ENCODE results near the gene MSRB1. TPM values are rescaled to one million over a fixed set of nuclear protein-coding genes. Genes with fewer than 3 reads are reported as not detected.

Gene MSRB1
- total and polyA plus RNA-seq, 10 donors = 31.1 to 114 (median 57.2) TPM

DNA sequence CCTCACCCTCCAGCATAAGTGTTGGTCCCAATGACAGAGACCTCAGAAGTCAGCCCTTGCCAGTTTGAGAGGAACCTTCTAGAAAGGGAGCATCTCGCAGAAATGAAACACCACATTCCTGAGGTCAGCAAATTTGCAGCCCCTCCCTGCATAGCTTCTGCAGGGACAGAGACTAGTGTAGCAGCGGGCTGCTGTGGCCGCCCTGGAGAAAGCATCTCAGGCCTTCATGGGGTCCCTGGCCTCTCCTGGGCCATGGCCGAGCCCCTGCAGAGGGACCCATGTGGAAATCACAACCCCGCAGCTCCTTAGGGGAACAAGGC lies 36.2 kb downstream of the MSRB1 start:
- Histone ChIP-seq H3K27me3 (replicated peaks in 1 of 7) (peaks cover 0 to 66% (median 26%) of the 10 kb centered on the region in 7 donors), H3K36me3 (no peaks in the 10 kb centered on the region), H3K9me3 (no peaks in the 10 kb centered on the region), H3K4me1 (no peaks in the 10 kb centered on the region), H3K4me3 (no peak overlapping the region), H3K27ac (no peak overlapping the region)
- TF ChIP-seq CTCF (IDR thresholded peaks at IDR 0.05 in 8 of 11, conservative IDR thresholded peaks at IDR 0.05 in 3 of 11) (no peak), POLR2AphosphoS5 (IDR thresholded peaks at IDR 0.05) (no peak), POLR2A (IDR thresholded peaks at IDR 0.05) (no peak)
- intact Hi-C loops (cut with DNase I; ENCODE audit: low total_unique reads) = no loop called here
- WGBS, 5 donors = 77 to 88% (median 82%) methylated on average over 3 to 5 of the region's 5 CpGs
- DNase-seq = no peak

GRCh38 chr16:1906055-1906845 lies 36.7 kb downstream of the MSRB1 start:
- 52 to 65% (median 60%) methylated on average over 29 to 31 of the region's 31 CpGs for WGBS, 5 donors
- Histone ChIP-seq H3K27ac (no peak overlapping the region), H3K36me3 (no peaks in the 10 kb centered on the region), H3K4me1 (no peaks in the 10 kb centered on the region), H3K9me3 (no peaks in the 10 kb centered on the region), H3K27me3 (replicated peaks in 1 of 7) (peaks cover 0 to 62% (median 26%) of the 10 kb centered on the region in 7 donors), H3K4me3 (no peak overlapping the region)
- no peak for DNase-seq
- intact Hi-C loops (cut with DNase I; ENCODE audit: low total_unique reads) = no loop called here
- TF ChIP-seq POLR2A (IDR thresholded peaks at IDR 0.05) (no peak), CTCF (IDR thresholded peaks at IDR 0.05 in 8 of 11, conservative IDR thresholded peaks at IDR 0.05 in 3 of 11) (no peak), POLR2AphosphoS5 (IDR thresholded peaks at IDR 0.05) (no peak)

- WGBS, 5 donors = 52 to 73% (median 66%) methylated on average over 19 to 22 of the region's 22 CpGs
- H3K9me3 ChIP-seq = no peaks in the 10 kb centered on the region
- no peaks in the 10 kb centered on the region for H3K4me1 ChIP-seq
- intact Hi-C loops (cut with DNase I; ENCODE audit: low total_unique reads) = no loop called here
- DNase-seq = no peak
- H3K27ac ChIP-seq = no peak overlapping the region
- no peak overlapping the region for H3K4me3 ChIP-seq
- TF ChIP-seq CTCF (IDR thresholded peaks at IDR 0.05 in 8 of 11, conservative IDR thresholded peaks at IDR 0.05 in 3 of 11) = no peak
- no peak for TF ChIP-seq POLR2A (IDR thresholded peaks at IDR 0.05)
- TF ChIP-seq POLR2AphosphoS5 (IDR thresholded peaks at IDR 0.05) = no peak
- no peaks in the 10 kb centered on the region for H3K36me3 ChIP-seq
- peaks cover 0 to 61% (median 24%) of the 10 kb centered on the region in 7 donors for H3K27me3 ChIP-seq (replicated peaks in 1 of 7)
These were observed 38.9 kb downstream of the MSRB1 start for GRCh38 chr16:1903845-1904840.

- Histone ChIP-seq H3K27me3 (replicated peaks in 1 of 7) (peaks cover 0 to 61% (median 14%) of the 10 kb centered on the region in 7 donors), H3K9me3 (no peaks in the 10 kb centered on the region), H3K27ac (no peak overlapping the region), H3K4me1 (no peaks in the 10 kb centered on the region), H3K36me3 (no peaks in the 10 kb centered on the region), H3K4me3 (no peak overlapping the region)
- intact Hi-C loops (cut with DNase I; ENCODE audit: low total_unique reads) = no loop called here
- DNase-seq = no peak
- 66 to 75% (median 72%) methylated on average over 13 of the region's 13 CpGs for WGBS, 5 donors
- TF ChIP-seq POLR2AphosphoS5 (IDR thresholded peaks at IDR 0.05) (no peak), POLR2A (IDR thresholded peaks at IDR 0.05) (no peak), CTCF (IDR thresholded peaks at IDR 0.05 in 8 of 11, conservative IDR thresholded peaks at IDR 0.05 in 3 of 11) (no peak)
These were observed 39.8 kb downstream of the MSRB1 start for GRCh38 chr16:1903220-1903574.

Measured in spleen (tissue), 11 donors.